ENCODE data around the gene MTHFD2L.
"Not testable (repeated sequence)": the region's sequence is repeated elsewhere in the genome, so short reads cannot be mapped to it uniquely, and the experiment has no call there.

The MTHFD2L gene

DNA sequence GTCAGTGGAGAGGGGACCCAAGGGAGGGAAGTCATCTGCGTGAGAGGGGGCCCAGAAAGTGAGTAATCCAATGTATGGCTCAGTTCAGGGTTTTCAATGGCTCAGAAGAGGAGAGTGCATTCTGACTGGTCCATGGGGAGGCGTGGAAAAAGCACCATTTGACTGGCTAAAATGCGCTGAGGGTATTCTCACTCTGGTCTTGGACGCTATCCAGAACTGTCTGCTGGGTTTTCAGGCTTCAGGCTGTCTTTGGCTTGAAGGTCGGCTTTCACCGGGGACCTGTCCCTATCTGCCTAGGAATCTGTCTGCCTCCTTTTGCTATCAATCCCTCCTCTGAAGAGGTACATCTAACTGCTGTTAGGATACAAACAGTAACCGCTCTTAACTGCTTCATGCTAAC lies 176.7 kb downstream of the MTHFD2L start:
- DNase-seq (ENCODE audit: low read depth in 2 of 2): no peak

DNA sequence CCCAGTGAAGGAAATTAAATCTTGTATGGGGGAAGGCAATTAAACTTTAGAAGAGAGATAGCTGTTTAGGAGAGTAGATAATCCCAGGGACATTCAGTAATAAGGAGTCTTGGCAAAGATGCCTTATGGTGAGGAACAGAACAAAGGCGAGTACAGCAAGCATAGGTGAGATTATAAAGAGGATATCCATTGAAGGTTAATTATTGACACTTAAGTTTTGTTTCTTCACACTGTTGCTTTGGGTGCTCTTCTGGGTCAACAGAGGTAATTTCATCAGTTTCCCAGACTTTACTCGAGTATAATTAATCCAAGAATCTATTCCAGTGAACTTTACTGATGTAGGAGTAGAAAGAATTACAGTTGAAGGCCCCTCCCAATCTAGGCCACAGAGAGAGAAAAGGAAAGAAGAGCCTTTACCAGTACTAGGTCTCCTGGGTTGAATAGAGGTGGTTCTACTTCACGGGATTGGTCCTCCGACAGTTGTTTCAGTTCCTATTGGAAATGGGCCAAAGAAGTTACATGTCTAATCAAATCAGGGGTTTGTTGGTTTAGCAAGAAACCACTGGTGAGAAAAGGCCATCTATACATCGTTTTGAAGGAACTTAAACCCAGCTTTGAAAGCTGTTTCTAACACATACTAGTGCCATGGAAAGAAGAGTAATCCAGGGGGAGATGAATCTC lies 177.6 kb downstream of the MTHFD2L start:
- no peak for DNase-seq (ENCODE audit: low read depth in 2 of 2)

DNA sequence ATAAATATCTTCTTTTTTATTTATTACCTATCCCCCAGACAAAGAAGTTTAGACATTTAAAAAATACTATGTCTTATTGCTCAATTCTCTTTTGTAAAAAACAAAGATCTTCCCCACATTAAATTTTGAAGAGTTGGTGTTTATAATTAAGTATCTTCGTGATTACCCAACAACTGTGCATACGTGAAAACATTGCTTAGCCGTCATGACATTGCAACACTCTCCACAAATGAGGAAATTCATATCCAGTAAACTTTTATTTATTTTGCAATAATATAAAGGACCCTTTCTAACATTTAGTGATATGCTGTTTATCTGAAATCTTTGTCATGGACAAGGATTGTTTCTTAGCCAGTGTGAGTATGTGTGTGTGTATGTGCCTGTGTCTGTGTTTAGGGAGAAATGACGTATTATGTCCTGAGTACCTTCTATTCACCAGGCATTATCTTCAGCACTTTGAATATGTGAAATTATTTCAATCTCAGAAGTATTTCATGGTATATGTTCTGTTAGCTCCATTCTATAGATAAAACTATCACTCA lies 180.9 kb downstream of the MTHFD2L start:
- DNase-seq (ENCODE audit: low read depth in 2 of 2): no peak

DNA sequence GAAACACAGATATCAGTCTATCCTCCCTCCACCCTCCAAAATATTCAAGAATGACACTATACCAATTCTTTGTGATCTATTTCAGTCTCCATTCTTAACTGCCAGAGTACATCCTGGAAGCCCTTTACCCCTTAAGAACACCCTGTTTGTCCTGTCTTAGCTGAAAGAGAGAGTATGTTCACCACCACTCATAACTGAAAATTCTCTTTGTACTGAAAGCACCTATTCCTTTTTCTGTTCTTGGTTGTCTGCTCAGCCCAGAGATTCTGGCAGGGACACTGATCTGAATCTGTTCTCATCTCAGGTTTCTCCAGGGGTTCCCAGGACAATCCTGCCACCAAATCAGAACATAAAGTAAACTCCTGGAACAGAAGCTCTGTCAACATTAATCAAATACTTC lies 181.6 kb downstream of the MTHFD2L start:
- no peak for DNase-seq (ENCODE audit: low read depth in 2 of 2)

DNA sequence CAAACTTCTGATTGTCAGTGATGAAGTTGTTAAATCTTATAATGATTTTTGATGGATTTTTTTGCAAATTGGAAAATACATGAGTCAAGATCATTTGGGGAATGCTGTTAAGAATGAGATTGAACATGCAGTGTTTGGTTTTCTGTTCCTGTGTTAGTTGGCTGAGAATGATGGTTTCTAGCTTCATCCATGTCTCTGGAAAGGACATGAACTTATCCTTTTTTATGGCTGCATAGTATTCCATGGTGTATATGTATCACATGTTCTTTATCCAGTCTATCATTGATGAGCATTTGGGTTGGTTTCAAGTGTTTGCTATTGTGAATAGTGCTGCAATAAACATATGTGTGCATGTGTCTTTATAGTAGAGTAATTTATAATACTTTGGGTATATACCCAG lies 182.5 kb downstream of the MTHFD2L start:
- DNase-seq (ENCODE audit: low read depth in 2 of 2): not testable (repeated sequence)

DNA sequence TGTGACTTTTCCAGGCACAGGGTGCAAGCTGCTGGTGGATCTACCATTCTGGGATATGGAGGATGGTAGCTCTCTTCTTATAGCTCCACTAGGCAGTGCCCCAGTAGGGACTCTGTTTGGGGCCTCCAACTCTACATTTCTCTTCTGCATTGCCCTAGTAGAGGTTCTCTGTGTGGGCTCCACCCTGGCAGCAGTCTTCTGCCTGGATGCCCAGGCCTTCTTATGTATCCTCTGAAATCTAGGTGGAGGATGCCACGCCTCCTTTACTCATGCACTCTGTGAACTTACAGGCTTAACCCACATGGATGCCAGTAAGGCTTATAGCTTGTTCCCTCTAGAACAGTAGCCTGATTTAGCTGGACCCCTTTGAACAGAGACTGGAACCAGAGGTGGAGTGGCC lies 186.1 kb downstream of the MTHFD2L start:
- no peak for DNase-seq (ENCODE audit: low read depth in 2 of 2)
